Measurements from ENCODE around the gene RCC1. TPM values are rescaled to one million over a fixed set of nuclear protein-coding genes. Genes with fewer than 3 reads are reported as not detected.
"Not testable (repeated sequence)": the region's sequence is repeated elsewhere in the genome, so short reads cannot be mapped to it uniquely, and the experiment has no call there.

The RCC1 gene
- total RNA-seq, 2 experiments from 2014 or later = 8.5 to 9.9 TPM

GRCh38 chr1:28518745-28519341 lies 13.0 kb downstream of the RCC1 start:
- Mint-ChIP-seq H3K27me3 (no peaks in the 10 kb centered on the region), H3K27ac (peak overlapping the region; percentile 83), H3K36me3 (ENCODE audit: low read depth) (peaks cover 22% of the 10 kb centered on the region), H3K4me3 (peak overlapping the region; percentile 86), H3K9me3 (no peaks in the 10 kb centered on the region), H3K4me1 (ENCODE audit: low read depth) (peaks cover 33% of the 10 kb centered on the region)
- H3K36me3 ChIP-seq (ENCODE audit: insufficient read depth, low read length) = peaks cover 12% of the 10 kb centered on the region
- ATAC-seq (ENCODE audit: poor library complexity) = no peak
- no peak overlapping the region for H3K27ac ChIP-seq (ENCODE audit: low read depth in 1 of 2, low read length in 2 of 2)
- DNase-seq = peak in 4 of 14 experiments; percentile 6 to 58 (median 37)
- no peak for TF ChIP-seq CTCF (IDR thresholded peaks at IDR 0.05)
- H3K9me3 ChIP-seq (ENCODE audit: control insufficient read depth in 1 of 2, insufficient read depth in 1 of 2, low read length in 2 of 2) = no peaks in the 10 kb centered on the region
- intact Hi-C loops (cut with DNase I, micrococcal nuclease) = loop anchor here (1.0 to 5.0 kb wide), 11 partner anchors 13 to 663 kb away; partner anchors contain the start of genes TRNAU1AP (in 2 of the 2), RCC1 (in 1 of the 2), SRSF4 (in 1 of the 2) and TAF12 (in 1 of the 2)
- ChIA-PET POLR2A (interaction anchor here (0.9 to 4.2 kb wide), 7 partner anchors 9 to 150 kb away, joined by 3 to 32 read pairs (median 4); partner anchors contain the start of genes GMEB1, RCC1, RNU11 and TRNAU1AP), CTCF (interaction anchor here (0.7 to 1.8 kb wide), 10 partner anchors 9 to 662 kb away, joined by 3 to 12 read pairs (median 4); partner anchors contain the start of genes SRSF4, TRNAU1AP and YTHDF2)
- H3K27me3 ChIP-seq (ENCODE audit: control insufficient read depth in 1 of 2, insufficient read depth in 2 of 2, low read length in 2 of 2) = no peaks in the 10 kb centered on the region
- peaks cover 19% of the 10 kb centered on the region for H3K4me1 ChIP-seq (ENCODE audit: insufficient read depth, low read length)
- H3K4me3 ChIP-seq (ENCODE audit: low read length) = peak overlapping the region; percentile 66

GRCh38 chr1:28519946-28520725 lies 14.3 kb downstream of the RCC1 start:
- H3K4me1 ChIP-seq (ENCODE audit: insufficient read depth, low read length) = peaks cover 19% of the 10 kb centered on the region
- peak overlapping the region; percentile 45 for H3K4me3 Mint-ChIP-seq
- H3K36me3 ChIP-seq (ENCODE audit: insufficient read depth, low read length) = no peaks in the 10 kb centered on the region
- TF ChIP-seq CTCF (IDR thresholded peaks at IDR 0.05) = no peak
- no peak for ATAC-seq (ENCODE audit: poor library complexity)
- H3K27me3 ChIP-seq (ENCODE audit: control insufficient read depth in 1 of 2, insufficient read depth in 2 of 2, low read length in 2 of 2) = no peaks in the 10 kb centered on the region
- H3K9me3 Mint-ChIP-seq = no peaks in the 10 kb centered on the region
- H3K9me3 ChIP-seq (ENCODE audit: control insufficient read depth in 1 of 2, insufficient read depth in 1 of 2, low read length in 2 of 2) = no peaks in the 10 kb centered on the region
- no peak overlapping the region for H3K4me3 ChIP-seq (ENCODE audit: low read length)
- no peaks in the 10 kb centered on the region for H3K27me3 Mint-ChIP-seq
- ChIA-PET POLR2A (interaction anchor here (0.9 to 1.6 kb wide), 5 partner anchors 13 to 356 kb away, joined by 3 to 5 read pairs (median 4); no protein-coding TSS in a partner anchor), CTCF (interaction anchor here (1.3 kb wide), 1 partner anchor 61 kb away, joined by 4 read pairs; no protein-coding TSS in a partner anchor)
- intact Hi-C loops (cut with DNase I, micrococcal nuclease) = loop anchor here (1.0 to 5.0 kb wide), 7 partner anchors 33 to 662 kb away; partner anchors contain the start of genes SRSF4 (in 1 of the 2), TAF12 (in 1 of the 2) and TRNAU1AP (in 1 of the 2)
- no peak for DNase-seq
- H3K36me3 Mint-ChIP-seq (ENCODE audit: low read depth) = peaks cover 14% of the 10 kb centered on the region
- no peak overlapping the region for H3K27ac Mint-ChIP-seq
- H3K27ac ChIP-seq (ENCODE audit: low read depth in 1 of 2, low read length in 2 of 2) = no peak overlapping the region
- H3K4me1 Mint-ChIP-seq (ENCODE audit: low read depth) = peaks cover 33% of the 10 kb centered on the region

- CTCF ChIA-PET; H3K9me3 ChIP-seq (ENCODE audit: control insufficient read depth in 1 of 2, insufficient read depth in 1 of 2, low read length in 2 of 2); H3K4me3 Mint-ChIP-seq; H3K27ac Mint-ChIP-seq; H3K27me3 ChIP-seq (ENCODE audit: control insufficient read depth in 1 of 2, insufficient read depth in 2 of 2, low read length in 2 of 2); ATAC-seq (ENCODE audit: poor library complexity); H3K9me3 Mint-ChIP-seq; intact Hi-C loops (cut with DNase I, micrococcal nuclease); H3K36me3 ChIP-seq (ENCODE audit: insufficient read depth, low read length); DNase-seq; H3K4me3 ChIP-seq (ENCODE audit: low read length); H3K27ac ChIP-seq (ENCODE audit: low read depth in 1 of 2, low read length in 2 of 2); H3K27me3 Mint-ChIP-seq: not testable (repeated sequence)
- POLR2A ChIA-PET = interaction anchor here (0.9 to 1.6 kb wide), 5 partner anchors 14 to 356 kb away, joined by 3 to 5 read pairs (median 4); no protein-coding TSS in a partner anchor
- Mint-ChIP-seq H3K4me1 (ENCODE audit: low read depth) (peaks cover 33% of the 10 kb centered on the region), H3K36me3 (ENCODE audit: low read depth) (peaks cover 14% of the 10 kb centered on the region)
- peaks cover 19% of the 10 kb centered on the region for H3K4me1 ChIP-seq (ENCODE audit: insufficient read depth, low read length)
Measured at GRCh38 chr1:28520796-28521195, 15.0 kb downstream of the RCC1 start.

Measured in CD4-positive, alpha-beta T cell (primary cell).